ENCODE data around the gene TCF7L2.

Gene TCF7L2

DNA sequence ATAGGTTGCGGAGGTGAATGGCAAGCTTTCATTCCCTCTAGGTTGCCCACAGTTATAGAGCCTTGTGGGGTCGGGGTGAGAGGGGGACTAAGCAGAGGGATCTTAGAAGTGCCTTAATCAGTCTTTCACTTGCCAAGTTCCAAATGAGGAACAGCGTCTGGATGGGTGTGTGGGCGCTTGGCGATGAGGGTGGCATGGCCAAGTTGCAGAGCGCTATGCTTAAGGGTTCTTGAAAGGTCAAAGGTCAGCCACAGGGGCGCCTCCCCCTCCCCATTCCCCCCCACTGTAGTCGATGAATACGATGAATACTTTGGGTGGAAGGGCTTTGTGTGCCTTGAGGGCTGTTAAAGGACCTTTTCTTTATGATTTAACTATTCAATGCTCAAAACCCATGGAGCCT lies 185.0 kb downstream of the TCF7L2 start:
- Histone ChIP-seq H3K27ac (ENCODE audit: low read depth, low read length, severe bottlenecking) (no peak overlapping the region), H3K4me1 (ENCODE audit: control insufficient read depth, insufficient read depth, low read length, poor library complexity, severe bottlenecking) (peaks cover 58% of the 10 kb centered on the region), H3K4me3 (ENCODE audit: extremely low read depth, insufficient read depth, low read length, poor library complexity, severe bottlenecking) (no peak overlapping the region), H3K36me3 (ENCODE audit: control insufficient read depth, insufficient read depth, low read length) (peaks cover 21% of the 10 kb centered on the region), H3K9me3 (ENCODE audit: control insufficient read depth, low read length) (no peaks in the 10 kb centered on the region)
- 51 to 71% methylated on average over 3 of the region's 9 CpGs for WGBS, 2 experiments (ENCODE audit: insufficient coverage in 2 of 2)

DNA sequence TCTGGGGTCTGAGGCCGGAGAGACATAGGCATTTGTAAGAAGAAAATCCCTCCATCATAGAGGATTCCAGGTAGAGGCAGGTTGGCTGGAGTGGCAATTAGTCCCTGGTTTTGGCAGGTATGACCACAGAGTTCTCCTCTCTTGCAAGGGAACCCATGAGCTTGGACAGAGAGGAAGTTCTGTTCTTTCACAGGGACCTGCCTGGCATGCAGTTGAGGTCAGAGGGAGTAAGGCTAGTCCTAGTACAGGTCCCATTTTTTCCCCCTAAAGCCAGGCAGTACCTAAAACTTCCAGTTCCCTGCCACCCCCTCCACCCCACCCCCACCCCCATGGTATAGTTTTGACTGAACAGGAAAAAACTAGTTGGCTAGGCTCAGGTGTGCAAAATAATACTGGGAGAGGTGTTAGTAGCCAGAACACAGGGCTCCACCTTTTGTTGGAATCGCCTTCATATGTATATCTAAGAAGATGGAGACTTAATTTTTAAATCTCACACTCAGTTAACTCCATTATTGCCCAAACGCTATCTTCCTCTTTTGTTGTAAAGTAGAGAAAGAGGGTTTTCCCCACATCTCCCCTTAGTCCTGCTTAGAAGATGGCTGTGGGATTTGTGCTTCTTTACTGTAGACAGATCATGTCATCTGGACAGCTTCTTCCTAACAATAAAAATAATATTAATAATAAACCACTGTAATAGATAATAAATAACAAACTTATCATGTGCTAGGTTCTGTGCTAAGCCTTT lies 188.1 kb downstream of the TCF7L2 start:
- WGBS, 2 experiments (ENCODE audit: insufficient coverage in 2 of 2), result 100% methylated on average over 1 of the region's 3 CpGs; no CpG with 5 or more reads in 1 of the 2 experiments

DNA sequence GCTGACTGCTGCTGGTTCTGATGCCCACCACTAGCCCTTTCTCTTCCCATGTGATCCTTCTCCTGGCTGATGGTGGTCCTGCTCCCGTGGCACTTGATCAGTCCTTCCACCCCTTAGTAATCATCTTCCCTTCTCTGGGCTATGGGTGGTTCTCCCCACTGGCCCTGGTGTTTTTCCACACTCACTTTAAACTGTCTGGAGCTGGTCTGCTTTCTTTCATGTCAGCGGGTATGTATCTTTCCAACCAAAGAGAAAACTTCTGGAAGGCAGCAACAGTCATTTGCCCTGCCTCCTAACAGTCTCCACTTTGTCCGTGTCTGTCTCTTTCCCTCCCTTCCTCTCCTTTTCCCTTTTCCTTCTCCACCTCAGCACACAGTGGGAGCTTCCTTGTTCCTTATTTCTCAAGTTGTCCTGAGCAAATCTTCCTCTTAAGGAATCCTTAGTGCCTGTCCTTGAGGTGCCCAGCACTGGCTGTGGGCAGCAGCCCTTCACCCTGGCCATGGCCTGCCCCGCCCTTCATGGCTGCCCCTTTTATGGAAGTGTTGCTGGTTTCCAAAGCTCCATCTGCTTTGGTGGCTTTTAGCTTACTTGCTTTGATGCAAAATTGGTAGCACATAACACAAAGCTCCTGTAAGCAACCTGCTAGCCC lies 189.0 kb downstream of the TCF7L2 start:
- Histone ChIP-seq H3K27ac (ENCODE audit: low read depth, low read length, severe bottlenecking) (no peak overlapping the region), H3K4me1 (ENCODE audit: control insufficient read depth, insufficient read depth, low read length, poor library complexity, severe bottlenecking) (peaks cover 28% of the 10 kb centered on the region), H3K9me3 (ENCODE audit: control insufficient read depth, low read length) (no peaks in the 10 kb centered on the region), H3K36me3 (ENCODE audit: control insufficient read depth, insufficient read depth, low read length) (peaks cover 46% of the 10 kb centered on the region), H3K4me3 (ENCODE audit: extremely low read depth, insufficient read depth, low read length, poor library complexity, severe bottlenecking) (no peak overlapping the region)
- 96 to 100% methylated on average over 2 to 4 of the region's 4 CpGs for WGBS, 2 experiments (ENCODE audit: insufficient coverage in 2 of 2)

More for the DNA sequence above, 188.1 kb downstream of the TCF7L2 start:
- Histone ChIP-seq H3K4me3 (ENCODE audit: extremely low read depth, insufficient read depth, low read length, poor library complexity, severe bottlenecking) (no peak overlapping the region), H3K27ac (ENCODE audit: low read depth, low read length, severe bottlenecking) (no peak overlapping the region), H3K9me3 (ENCODE audit: control insufficient read depth, low read length) (no peaks in the 10 kb centered on the region), H3K4me1 (ENCODE audit: control insufficient read depth, insufficient read depth, low read length, poor library complexity, severe bottlenecking) (peaks cover 37% of the 10 kb centered on the region), H3K36me3 (ENCODE audit: control insufficient read depth, insufficient read depth, low read length) (peaks cover 42% of the 10 kb centered on the region)

DNA sequence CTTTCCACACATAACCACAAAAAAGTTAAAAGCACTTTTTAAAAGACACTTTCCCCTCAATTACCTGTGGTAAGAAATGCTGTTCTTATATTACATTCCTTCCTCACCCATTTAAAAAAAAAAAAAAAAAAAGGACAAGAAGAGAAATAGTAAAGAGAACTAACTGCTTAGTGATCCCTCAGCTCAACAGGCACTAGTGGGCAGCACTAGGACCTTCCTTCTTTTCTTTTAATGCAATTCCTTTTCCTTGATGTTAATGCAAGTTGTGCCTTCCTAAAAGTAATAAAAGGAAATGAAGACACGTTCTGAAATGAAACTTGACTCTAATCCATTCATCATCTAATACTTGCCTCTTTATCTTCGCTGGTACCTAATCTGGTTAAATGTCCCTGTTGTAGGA lies 189.7 kb downstream of the TCF7L2 start:
- Histone ChIP-seq H3K27ac (ENCODE audit: low read depth, low read length, severe bottlenecking) (no peak overlapping the region), H3K4me1 (ENCODE audit: control insufficient read depth, insufficient read depth, low read length, poor library complexity, severe bottlenecking) (peaks cover 27% of the 10 kb centered on the region), H3K4me3 (ENCODE audit: extremely low read depth, insufficient read depth, low read length, poor library complexity, severe bottlenecking) (no peak overlapping the region), H3K36me3 (ENCODE audit: control insufficient read depth, insufficient read depth, low read length) (peaks cover 46% of the 10 kb centered on the region), H3K9me3 (ENCODE audit: control insufficient read depth, low read length) (no peaks in the 10 kb centered on the region)
- WGBS, 2 experiments (ENCODE audit: insufficient coverage in 2 of 2), result no CpG with 5 or more reads among the region's 2 CpGs

DNA sequence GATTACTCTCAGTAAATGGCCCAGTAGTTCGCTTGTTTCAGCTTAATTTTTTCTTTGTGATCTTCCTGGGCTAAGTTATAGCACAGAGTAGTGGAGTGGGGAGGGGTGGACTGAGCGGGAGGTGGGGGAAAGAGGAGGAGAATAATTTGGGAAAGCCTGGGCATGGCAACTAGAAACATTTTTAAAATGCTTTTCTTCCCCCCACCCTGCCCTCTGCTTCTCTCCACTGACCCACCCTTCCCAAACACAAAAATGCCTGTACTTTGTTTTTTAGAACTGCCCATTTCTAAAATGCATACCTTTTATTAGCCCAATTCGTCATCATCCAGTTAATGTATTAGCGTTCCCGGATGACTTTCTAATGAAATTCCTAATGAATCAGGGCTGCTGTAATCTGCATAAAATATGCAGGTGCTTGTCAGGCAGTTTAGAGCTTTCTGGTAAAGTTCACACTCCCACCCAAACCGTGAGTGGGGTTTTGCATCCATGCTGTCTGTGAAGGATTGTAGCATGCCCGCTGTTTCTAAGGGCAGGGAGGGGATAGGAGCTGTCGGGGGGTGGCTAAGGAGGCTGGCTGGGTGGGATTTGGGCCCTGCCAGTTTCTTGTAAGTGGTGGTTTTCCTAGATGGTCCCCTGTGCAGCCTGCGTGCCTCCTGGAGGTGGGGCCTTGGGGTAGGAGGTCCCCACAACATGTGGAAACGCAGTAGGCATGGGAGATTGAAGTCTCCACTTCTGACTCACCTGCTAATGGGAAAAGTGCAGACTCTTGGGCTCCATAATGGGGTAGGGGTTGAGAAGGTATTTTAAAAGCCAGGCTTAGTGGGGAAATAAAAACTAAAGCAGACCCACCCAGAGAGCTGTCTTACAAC lies 190.3 kb downstream of the TCF7L2 start:
- Histone ChIP-seq H3K4me1 (ENCODE audit: control insufficient read depth, insufficient read depth, low read length, poor library complexity, severe bottlenecking) (peaks cover 27% of the 10 kb centered on the region), H3K4me3 (ENCODE audit: extremely low read depth, insufficient read depth, low read length, poor library complexity, severe bottlenecking) (no peak overlapping the region), H3K9me3 (ENCODE audit: control insufficient read depth, low read length) (no peaks in the 10 kb centered on the region), H3K36me3 (ENCODE audit: control insufficient read depth, insufficient read depth, low read length) (peaks cover 50% of the 10 kb centered on the region), H3K27ac (ENCODE audit: low read depth, low read length, severe bottlenecking) (no peak overlapping the region)
- whole genome bisulfite sequencing, 2 experiments (ENCODE audit: insufficient coverage in 2 of 2), result 77 to 79% methylated on average over 4 to 7 of the region's 10 CpGs

DNA sequence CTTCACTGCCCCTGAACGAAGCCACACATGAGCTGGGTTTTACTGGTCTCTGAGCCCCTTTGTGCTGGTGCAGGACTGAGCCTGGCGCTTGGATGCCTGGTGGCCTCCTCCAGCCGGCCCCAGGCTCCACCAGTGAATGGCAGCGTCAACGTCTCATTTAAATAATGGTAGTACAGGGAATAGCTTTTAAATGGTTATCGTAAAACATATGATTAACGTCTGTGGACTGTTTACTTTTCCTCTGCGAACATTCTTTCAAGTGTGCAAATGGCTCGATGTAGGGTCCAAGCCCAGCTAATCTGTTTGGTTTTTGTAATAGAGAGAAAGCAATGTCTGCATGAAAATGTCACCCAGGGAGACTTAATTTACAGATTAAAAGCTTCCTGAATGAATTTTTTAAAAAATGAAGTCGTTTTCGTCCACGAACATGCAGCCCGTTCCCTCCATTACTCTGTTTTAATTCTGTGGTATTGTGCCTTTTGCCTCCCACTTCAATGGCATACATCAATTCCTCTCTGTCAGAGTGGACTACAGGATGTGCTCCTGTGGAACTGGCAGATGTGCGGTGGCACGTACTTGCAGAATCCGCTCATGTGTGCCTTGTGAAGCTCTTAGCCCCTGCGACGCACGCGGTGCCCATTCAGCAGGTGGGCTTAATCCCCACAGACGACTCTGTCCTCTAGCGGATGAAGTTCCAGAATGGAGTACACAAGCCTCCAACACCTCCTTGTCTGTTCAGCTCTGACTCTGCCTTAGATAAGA lies 192.7 kb downstream of the TCF7L2 start:
- Histone ChIP-seq H3K4me3 (ENCODE audit: extremely low read depth, insufficient read depth, low read length, poor library complexity, severe bottlenecking) (no peak overlapping the region), H3K36me3 (ENCODE audit: control insufficient read depth, insufficient read depth, low read length) (peaks cover 66% of the 10 kb centered on the region), H3K27ac (ENCODE audit: low read depth, low read length, severe bottlenecking) (no peak overlapping the region), H3K4me1 (ENCODE audit: control insufficient read depth, insufficient read depth, low read length, poor library complexity, severe bottlenecking) (peaks cover 26% of the 10 kb centered on the region), H3K9me3 (ENCODE audit: control insufficient read depth, low read length) (no peaks in the 10 kb centered on the region)
- WGBS, 2 experiments (ENCODE audit: insufficient coverage in 2 of 2), result 94 to 97% methylated on average over 18 to 20 of the region's 22 CpGs

DNA sequence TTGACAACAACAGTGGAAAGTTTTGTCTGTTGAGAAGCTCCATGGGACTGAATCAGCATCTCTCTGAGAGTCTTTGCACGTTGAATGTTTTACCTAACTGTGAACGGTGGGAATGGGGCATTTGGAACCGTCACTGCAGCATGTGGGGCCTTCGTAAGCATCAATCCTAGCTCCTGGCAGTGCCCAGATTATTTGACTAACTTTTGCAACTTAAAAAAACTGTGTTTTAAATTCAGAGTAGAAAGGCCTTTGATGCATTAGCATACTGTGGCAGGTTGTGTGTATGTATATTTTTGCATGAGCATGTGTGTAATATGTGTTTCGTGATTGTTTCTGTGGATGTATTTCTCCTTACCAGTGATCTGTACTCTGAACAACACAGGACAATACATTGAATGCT lies 194.5 kb downstream of the TCF7L2 start:
- 92 to 98% methylated on average over 3 to 4 of the region's 5 CpGs for WGBS, 2 experiments (ENCODE audit: insufficient coverage in 2 of 2)
- Histone ChIP-seq H3K4me3 (ENCODE audit: extremely low read depth, insufficient read depth, low read length, poor library complexity, severe bottlenecking) (no peak overlapping the region), H3K36me3 (ENCODE audit: control insufficient read depth, insufficient read depth, low read length) (peaks cover 82% of the 10 kb centered on the region)

DNA sequence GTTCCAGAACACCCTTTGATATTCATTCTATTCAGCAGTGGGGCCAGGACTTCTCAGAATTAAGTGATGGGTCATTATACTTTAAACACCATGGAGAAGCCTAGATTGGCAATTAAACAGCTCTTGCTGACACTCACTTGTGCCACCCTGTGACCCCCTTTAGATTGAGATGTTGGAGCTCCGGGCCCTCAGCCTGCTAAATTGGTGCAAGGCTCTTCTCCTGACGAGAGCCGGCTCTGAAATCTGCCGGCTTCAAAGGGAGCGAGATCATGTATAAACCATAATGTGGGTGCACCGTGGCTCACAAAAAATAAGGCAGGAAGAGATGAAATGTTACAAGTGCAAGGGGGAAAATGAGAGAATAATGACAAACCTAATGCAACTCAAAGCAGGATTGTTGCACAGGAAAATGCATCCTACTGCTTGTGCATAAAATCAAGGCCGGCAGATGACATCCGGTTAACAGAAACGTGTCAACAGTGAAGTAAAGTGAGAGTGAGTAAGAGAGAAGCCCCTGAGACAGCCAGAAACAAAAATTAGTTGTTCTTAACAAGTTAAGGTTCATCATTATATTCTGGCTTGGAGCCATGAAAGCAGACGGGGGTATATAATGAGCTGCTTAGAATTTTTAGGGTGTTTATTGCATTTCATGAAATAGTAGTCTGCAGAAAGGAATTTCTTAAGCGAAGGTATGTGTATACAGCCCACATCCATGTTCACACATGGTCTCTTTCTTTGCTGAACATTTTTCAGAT lies 198.2 kb downstream of the TCF7L2 start:
- 93 to 97% methylated on average over 7 to 9 of the region's 11 CpGs for whole genome bisulfite sequencing, 2 experiments (ENCODE audit: insufficient coverage in 2 of 2)
- Histone ChIP-seq H3K36me3 (ENCODE audit: control insufficient read depth, insufficient read depth, low read length) (peaks cover 94% of the 10 kb centered on the region), H3K4me3 (ENCODE audit: extremely low read depth, insufficient read depth, low read length, poor library complexity, severe bottlenecking) (no peak overlapping the region)

More for the DNA sequence above, 194.5 kb downstream of the TCF7L2 start:
- Histone ChIP-seq H3K9me3 (ENCODE audit: control insufficient read depth, low read length) (no peaks in the 10 kb centered on the region), H3K27ac (ENCODE audit: low read depth, low read length, severe bottlenecking) (no peak overlapping the region), H3K4me1 (ENCODE audit: control insufficient read depth, insufficient read depth, low read length, poor library complexity, severe bottlenecking) (peaks cover 8% of the 10 kb centered on the region)

DNA sequence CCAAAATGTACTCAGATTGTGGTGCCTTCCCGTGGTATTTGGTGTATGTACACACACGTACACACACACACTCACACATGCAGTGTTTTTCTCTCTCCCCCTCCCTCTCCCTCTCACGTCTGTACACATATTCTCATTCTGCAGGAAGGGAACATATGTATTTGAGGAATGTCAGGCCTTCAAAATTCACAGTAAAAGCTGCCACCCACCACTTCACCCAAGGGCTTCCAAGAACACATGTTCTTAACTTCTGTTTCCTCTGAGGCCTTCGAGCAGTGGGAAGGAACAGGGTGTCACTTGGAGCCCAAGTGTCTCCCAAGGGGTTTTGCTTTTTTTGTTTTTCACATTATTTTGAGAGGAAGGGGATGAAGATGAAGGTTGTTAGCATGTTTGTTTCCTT lies 198.9 kb downstream of the TCF7L2 start:
- Histone ChIP-seq H3K9me3 (ENCODE audit: control insufficient read depth, low read length) (no peaks in the 10 kb centered on the region), H3K4me1 (ENCODE audit: control insufficient read depth, insufficient read depth, low read length, poor library complexity, severe bottlenecking) (no peaks in the 10 kb centered on the region), H3K27ac (ENCODE audit: low read depth, low read length, severe bottlenecking) (no peak overlapping the region), H3K36me3 (ENCODE audit: control insufficient read depth, insufficient read depth, low read length) (peaks cover 95% of the 10 kb centered on the region), H3K4me3 (ENCODE audit: extremely low read depth, insufficient read depth, low read length, poor library complexity, severe bottlenecking) (no peak overlapping the region)
- 90% methylated on average over 2 of the region's 4 CpGs; no CpG with 5 or more reads in 1 of the 2 experiments for WGBS, 2 experiments (ENCODE audit: insufficient coverage in 2 of 2)

More for the DNA sequence above, 198.2 kb downstream of the TCF7L2 start:
- Histone ChIP-seq H3K27ac (ENCODE audit: low read depth, low read length, severe bottlenecking) (no peak overlapping the region), H3K4me1 (ENCODE audit: control insufficient read depth, insufficient read depth, low read length, poor library complexity, severe bottlenecking) (no peaks in the 10 kb centered on the region), H3K9me3 (ENCODE audit: control insufficient read depth, low read length) (no peaks in the 10 kb centered on the region)

Measured in mesodermal cell (in vitro differentiated cells).